ENCODE data around the gene STX7. TPM values are rescaled to one million over a fixed set of nuclear protein-coding genes. Genes with fewer than 3 reads are reported as not detected.

STX7 gene
- total and polyA plus RNA-seq, 12 donors = 4.5 to 61.7 (median 37.6) TPM

GRCh38 chr6:132446141-132446854, 66.6 kb downstream of the STX7 start:
- Histone ChIP-seq H3K9me3 (replicated peaks in 1 of 3) (no peaks in the 10 kb centered on the region), H3K36me3 (replicated peaks in 1 of 2) (no peaks in the 10 kb centered on the region), H3K27ac (no peak overlapping the region), H3K4me1 (replicated peaks in 1 of 2) (no peaks in the 10 kb centered on the region), H3K4me3 (no peak overlapping the region), H3K27me3 (no peaks in the 10 kb centered on the region)
- intact Hi-C loops (cut with DNase I) = no loop called here
- WGBS, 4 donors = 90 to 93% (median 91%) methylated on average over 4 of the region's 4 CpGs
- TF ChIP-seq POLR2A (IDR thresholded peaks at IDR 0.05) = no peak
- TF ChIP-seq, protein P1, sequence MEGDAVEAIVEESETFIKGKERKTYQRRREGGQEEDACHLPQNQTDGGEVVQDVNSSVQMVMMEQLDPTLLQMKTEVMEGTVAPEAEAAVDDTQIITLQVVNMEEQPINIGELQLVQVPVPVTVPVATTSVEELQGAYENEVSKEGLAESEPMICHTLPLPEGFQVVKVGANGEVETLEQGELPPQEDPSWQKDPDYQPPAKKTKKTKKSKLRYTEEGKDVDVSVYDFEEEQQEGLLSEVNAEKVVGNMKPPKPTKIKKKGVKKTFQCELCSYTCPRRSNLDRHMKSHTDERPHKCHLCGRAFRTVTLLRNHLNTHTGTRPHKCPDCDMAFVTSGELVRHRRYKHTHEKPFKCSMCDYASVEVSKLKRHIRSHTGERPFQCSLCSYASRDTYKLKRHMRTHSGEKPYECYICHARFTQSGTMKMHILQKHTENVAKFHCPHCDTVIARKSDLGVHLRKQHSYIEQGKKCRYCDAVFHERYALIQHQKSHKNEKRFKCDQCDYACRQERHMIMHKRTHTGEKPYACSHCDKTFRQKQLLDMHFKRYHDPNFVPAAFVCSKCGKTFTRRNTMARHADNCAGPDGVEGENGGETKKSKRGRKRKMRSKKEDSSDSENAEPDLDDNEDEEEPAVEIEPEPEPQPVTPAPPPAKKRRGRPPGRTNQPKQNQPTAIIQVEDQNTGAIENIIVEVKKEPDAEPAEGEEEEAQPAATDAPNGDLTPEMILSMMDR (IDR thresholded peaks at IDR 0.05) = no peak
- DNase-seq = no peak

GRCh38 chr6:132445201-132445951, 67.5 kb downstream of the STX7 start:
- intact Hi-C loops (cut with DNase I) = no loop called here
- DNase-seq = no peak
- no peak overlapping the region for H3K4me3 ChIP-seq

DNA sequence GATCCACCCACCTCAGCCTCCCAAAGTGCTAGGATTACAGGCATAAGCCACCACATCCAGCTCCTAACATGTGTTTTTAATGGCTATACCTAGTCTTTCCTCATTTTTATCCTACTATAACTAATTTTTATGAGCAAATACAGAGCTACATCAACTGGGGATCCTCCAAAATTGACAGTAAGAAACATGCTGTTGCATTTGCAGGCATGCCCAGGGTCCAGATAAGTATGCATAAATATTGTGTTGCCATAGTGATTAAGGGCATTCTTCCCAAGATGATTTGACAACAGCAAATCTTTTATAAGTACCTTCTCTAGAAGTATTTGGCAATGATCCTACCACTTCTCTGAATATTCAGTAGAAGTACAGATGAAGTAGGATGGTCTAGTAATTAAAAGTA, 69.7 kb downstream of the STX7 start:
- intact Hi-C loops (cut with DNase I) = no loop called here
- Histone ChIP-seq H3K4me1 (replicated peaks in 1 of 2) (no peaks in the 10 kb centered on the region), H3K27ac (no peak overlapping the region), H3K4me3 (no peak overlapping the region), H3K9me3 (replicated peaks in 1 of 3) (no peaks in the 10 kb centered on the region), H3K27me3 (no peaks in the 10 kb centered on the region), H3K36me3 (replicated peaks in 1 of 2) (no peaks in the 10 kb centered on the region)
- DNase-seq = no peak
- TF ChIP-seq POLR2A (IDR thresholded peaks at IDR 0.05) = no peak
- TF ChIP-seq, protein P1 (IDR thresholded peaks at IDR 0.05) = no peak

More at GRCh38 chr6:132445201-132445951, 67.5 kb downstream of the STX7 start:
- TF ChIP-seq POLR2A (IDR thresholded peaks at IDR 0.05) = no peak
- TF ChIP-seq, protein P1 (IDR thresholded peaks at IDR 0.05) = no peak
- no peaks in the 10 kb centered on the region for H3K36me3 ChIP-seq (replicated peaks in 1 of 2)
- H3K27ac ChIP-seq = peak overlapping the region in 1 of 5 donors; percentile 21
- no peaks in the 10 kb centered on the region for H3K4me1 ChIP-seq (replicated peaks in 1 of 2)
- H3K27me3 ChIP-seq = no peaks in the 10 kb centered on the region
- 61 to 69% (median 63%) methylated on average over 3 of the region's 3 CpGs for WGBS, 4 donors
- H3K9me3 ChIP-seq (replicated peaks in 1 of 3) = no peaks in the 10 kb centered on the region

DNA sequence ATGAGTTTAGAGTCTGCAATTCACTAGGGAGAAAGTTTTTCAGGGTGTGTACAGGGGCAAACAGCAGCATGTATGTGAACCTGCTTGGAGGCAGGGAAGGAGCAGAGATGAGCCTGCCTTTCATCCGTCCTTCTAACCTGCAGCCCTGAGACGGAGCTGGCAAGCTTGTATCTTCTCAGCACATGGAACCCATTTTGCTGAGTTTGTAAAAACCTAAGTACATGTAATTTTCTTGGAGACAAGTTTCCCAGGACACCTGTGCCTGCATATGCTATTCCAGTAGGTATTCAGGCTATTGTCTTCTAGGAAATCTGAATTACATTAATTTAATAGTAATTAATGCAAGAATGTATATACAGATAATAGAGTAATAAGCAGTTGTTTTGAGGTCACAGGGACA, 82.8 kb downstream of the STX7 start:
- no peaks in the 10 kb centered on the region for H3K36me3 ChIP-seq (replicated peaks in 1 of 2)
- H3K4me1 ChIP-seq (replicated peaks in 1 of 2) = no peaks in the 10 kb centered on the region
- no peaks in the 10 kb centered on the region for H3K9me3 ChIP-seq (replicated peaks in 1 of 3)
- no peaks in the 10 kb centered on the region for H3K27me3 ChIP-seq
- no peak for TF ChIP-seq POLR2A (IDR thresholded peaks at IDR 0.05)
- TF ChIP-seq, protein P1 (IDR thresholded peaks at IDR 0.05) = no peak
- H3K27ac ChIP-seq = no peak overlapping the region
- no peak overlapping the region for H3K4me3 ChIP-seq
- WGBS, 4 donors = 67 to 94% (median 76%) methylated on average over 2 of the region's 2 CpGs
- intact Hi-C loops (cut with DNase I) = no loop called here
- no peak for DNase-seq
